Activated T-helper 1 cell treated with anti-CD3 and anti-CD28 coated beads, Interleukin-2, amount 50 U/mL, for 16 hours (primary cell): ENCODE data around the gene DDR1.
"Not testable (repeated sequence)": the region's sequence is repeated elsewhere in the genome, so short reads cannot be mapped to it uniquely, and the experiment has no call there.

Source experiments
- DNase-seq, 2 donors: peaks; one replicate each; pipeline ENCODE4 v3.0.0-alpha.2; 2020; ENCODE audit warnings: low read depth in 1 of 2, low spot score in 1 of 2

Gene DDR1

DNA sequence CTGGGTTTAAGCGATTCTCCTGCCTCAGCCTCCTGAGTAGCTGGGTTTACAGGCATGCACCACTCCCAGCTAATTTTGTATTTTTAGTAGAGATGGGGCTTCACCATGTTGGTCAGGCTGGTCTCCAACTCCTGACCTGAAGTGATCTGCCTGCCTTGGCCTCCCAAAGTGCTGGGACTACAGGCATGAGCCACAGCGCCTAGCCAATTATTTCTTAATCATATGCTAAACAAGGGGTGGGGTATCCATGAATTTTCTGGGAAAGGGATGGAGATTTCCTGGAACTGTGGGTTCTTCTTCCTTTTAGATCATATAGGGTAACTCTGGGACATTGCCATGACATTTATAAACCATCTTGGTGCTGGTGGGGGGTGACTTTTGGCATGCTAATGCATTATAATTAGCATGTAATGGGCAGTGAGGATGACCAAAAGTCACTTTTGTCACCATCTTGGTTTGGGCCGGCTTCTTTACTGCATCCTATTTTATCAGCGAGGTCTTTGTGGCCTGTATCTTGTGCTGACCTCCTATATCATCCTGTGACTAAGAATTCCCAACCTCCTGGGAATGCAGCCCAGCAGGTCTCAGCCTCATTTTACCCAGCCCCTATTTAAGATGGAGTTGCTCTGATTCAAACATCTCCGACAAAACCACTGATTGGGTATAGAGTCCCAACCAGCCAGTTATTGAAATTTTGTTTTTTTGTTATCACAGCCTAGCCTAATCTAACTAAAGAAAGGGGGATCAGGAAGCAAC, 29.9 kb upstream of the DDR1 start:
- no peak for DNase-seq

DNA sequence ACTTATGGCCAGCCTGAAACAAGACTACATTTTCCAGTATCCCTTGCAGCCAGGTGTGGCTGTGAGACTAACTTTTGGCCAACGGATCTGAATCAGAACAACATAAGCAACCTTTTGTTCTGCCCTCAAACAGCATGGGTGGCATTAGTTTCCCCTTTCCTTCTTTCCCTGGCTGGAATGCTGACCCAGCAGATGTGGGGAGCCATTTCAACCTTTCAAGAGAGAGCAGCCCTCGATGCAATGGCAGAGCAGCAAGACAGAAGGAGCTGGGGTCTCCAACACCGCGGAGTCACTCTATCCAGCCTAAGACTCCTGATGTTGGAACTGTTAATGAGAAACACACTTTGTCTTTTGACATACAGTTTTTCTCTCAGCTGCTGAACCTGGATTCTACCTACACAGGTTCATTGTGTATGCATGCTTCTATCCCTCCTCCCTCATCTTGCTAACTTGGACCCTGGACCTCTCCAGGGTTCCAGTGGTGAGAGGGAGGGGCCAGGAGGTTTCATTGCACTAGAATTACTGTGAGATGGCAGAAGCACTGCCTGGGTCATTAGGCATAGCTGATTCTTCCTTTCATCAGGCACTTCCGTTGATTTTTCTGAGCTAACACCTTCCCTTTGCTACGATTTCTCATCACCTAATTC, 28.8 kb upstream of the DDR1 start:
- DNase-seq, result no peak

DNA sequence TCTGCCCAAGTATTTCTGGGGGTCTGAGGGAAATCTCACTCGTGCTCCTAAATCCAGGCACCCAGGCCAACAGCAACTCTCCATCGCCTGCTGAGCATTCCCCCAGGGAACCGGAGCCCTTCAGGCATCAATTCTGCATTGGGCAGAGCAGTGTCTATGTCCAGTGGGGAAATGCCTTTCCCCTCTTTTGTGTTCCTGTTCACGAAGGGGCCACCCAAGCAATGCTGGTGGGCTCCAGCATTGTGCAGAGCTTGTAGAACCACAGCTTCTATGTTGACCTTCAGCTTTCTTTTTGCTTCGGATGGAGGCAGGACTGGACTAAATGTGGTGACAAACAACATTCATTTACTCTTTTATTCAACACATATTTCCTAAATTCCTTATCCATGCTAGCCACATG, 27.2 kb upstream of the DDR1 start:
- DNase-seq, result no peak

DNA sequence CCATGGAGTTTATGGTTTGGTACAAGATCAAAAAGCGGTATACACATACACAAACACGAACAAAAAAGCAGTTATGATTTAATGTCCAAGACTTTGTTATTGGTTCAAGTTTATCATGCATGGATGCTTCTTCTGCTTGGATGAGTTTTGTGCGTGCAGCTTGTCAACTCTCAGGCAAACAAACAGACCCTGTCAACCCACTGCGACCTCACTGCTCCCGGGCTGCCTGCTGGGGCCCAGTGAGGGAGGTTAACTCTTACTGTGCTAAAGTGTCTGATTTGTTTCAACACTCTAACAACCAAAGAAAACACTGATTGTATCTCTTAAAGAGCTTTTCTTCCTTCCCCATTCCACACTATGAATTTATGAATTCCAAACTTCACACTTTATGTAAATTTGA, 26.8 kb upstream of the DDR1 start:
- DNase-seq, result no peak

DNA sequence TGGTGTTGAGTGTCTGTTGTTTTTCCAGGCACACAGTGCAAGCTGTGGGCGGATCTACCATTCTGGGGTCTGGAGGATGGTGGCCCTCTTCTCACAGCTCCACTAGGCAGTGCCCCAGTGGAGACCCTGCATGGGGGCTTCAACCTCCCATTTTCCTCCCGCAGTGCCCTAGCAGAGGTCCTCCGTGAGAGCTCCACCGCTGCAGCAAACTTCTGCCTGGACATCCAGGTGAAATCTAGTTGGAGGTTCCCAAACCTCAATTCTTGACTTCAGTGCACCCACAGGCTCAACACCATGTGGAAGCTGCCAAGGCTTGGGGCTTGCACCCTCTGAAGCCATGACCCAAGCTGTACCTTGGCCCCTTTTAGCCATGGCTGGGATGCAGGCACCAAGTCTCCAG, 24.6 kb upstream of the DDR1 start:
- DNase-seq, result not testable (repeated sequence)

DNA sequence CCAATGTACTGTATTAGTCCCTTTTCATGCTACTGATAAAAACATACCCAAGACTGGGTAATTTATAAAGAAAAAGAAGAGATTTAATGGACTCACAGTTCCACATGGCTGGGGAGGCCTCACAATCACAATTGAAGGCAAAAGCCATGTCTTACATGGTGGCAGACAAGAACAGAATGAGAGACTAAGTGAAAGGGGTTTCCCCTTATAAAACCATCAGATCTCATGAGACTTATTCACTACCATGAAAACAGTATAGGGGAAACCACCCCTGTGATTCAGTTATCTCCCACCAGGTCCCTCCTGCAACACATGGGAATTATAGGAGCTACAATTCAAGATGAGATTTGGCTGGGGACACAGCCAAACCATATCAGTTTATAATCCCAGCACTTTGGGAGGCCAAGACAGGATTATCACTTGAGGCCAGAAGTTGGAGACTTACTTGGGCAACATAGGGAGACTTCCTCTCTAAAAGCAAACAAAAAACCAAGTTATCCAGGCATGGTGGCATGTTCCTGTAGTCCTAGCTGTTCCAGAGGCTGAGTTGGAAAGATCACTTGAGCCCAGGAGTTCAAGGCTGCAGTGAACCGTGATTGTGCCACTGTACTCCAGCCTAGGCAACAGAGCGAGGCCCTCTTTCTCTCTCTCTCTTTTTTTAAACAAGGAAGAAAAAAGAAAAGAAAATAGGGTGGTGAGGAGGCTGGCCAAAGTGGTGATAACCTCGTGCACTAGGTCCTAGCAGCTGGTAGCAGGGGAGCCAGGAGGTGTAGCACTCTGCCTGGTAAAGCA, 22.9 kb upstream of the DDR1 start:
- DNase-seq, result no peak

DNA sequence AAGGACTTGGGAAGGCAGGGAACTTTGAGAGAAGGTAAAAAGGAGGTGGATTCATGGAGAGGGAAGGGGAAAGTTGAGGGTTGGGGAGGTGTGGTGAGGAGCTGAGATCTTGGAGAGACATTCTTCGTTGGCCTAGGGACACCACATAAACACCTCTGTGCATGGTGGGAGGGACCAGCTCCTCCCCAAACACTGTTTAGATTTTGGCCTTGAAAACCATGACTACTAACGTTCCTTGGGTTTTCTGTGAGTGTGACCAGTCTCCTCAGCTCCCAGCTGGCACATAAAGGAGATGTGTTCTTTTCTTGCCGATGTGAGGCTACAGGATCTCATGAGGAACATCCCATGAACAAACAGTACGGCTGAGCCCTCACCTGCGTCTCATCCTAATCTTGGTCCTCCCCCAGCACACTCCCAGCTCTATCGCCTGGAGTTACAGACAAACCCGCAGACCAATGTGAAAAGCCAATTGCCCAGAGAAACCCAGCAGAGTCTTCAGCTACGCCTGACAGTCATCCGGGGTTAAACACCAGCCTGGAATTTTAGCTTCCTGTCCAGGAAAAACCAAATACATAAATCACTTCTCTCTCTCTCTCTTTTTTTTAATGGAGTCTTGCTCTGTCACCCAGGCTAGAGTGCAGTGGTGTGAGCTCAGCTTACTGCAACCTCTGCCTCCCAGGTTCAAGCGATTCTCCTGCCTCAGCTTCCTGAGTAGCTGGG, 22.0 kb upstream of the DDR1 start:
- no peak for DNase-seq

DNA sequence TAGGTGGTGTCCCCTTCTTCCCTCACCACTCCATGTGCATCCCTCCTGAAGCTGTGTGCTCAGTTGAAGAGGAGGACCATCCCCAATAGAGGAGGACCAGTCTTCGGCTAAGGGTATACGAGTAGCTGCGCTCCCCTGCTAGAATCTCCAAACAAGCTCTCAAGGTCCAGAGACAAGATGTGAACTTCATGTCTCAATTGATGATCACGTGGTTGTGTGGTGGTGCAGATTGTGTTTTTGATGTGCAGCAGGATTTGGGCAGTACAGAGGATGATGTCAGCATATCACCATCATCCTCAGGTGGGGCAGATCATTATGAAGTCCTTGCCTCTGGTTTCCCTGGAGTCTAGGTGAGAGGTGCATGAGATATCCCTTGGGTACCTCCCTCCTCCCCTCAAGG, 20.0 kb upstream of the DDR1 start:
- DNase-seq, result no peak

DNA sequence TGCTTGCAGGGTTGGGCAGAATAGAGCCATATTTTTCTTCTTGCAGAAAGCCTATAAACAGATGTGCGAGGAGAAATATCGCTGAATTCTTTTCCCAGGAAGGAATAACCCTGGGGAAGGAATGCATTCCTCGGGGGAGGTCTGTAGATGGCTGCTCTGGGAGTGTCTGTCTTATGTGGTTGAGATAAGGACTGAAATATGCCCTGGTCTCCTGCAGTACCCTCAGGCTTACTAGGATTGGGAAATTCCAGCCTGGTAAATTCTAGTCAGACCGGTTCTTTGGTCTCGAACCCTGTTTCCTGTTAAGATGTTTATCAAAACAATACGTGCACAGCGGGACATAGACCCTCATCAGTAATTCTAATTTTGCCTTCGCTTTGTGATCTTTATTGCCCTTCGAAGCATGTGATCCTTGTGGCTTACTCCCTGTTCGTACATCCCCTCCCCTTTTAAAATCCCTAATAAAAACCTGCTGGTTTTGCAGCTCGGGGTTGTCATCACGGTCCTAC, 15.0 kb upstream of the DDR1 start:
- not testable (repeated sequence) for DNase-seq

DNA sequence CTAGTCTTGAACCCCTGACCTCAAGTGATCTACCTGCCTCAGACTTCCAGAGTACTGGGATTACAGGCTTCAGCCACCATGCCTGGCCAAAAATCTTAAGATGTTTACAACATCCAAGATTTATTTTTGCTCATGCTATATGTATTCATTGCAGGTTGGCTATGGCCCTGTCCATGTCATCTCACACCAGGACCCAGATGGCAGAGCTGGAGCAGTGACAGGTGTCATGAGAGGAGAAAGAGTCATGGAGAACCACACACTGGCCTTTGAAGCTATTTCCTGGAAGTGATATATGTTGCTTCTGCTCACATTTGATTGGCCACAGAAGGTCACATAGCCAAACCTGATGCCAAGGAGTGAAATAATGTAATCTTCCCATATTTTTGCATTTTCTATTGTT, 13.8 kb upstream of the DDR1 start:
- no peak for DNase-seq

DNA sequence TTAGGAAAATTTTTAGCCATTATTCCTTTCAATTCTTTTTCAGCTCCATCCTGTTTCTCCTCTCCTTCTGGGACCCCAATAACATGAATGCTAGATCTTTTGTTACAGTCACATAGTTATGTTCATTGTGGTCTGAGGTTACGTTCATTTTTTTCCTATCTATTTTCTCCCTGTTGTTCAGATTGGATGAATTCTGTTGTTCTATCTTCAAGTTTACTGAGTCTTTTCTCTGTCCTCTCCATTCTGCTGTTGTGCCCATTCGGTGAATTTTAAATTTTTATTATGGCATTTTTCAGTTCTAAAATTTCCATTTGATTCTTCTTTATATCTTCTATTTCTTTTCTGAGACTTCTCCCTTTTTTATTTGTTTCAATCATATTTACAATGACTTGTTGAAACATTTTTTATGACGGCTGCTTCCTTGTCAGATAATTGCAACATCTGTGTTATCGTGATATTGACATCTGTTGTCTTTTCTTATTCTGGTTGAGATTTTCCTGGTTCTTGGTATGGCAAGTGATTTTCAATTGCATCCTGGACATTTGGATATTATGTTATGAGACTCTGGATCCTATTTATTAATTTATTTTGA, 12.6 kb upstream of the DDR1 start:
- no peak for DNase-seq

DNA sequence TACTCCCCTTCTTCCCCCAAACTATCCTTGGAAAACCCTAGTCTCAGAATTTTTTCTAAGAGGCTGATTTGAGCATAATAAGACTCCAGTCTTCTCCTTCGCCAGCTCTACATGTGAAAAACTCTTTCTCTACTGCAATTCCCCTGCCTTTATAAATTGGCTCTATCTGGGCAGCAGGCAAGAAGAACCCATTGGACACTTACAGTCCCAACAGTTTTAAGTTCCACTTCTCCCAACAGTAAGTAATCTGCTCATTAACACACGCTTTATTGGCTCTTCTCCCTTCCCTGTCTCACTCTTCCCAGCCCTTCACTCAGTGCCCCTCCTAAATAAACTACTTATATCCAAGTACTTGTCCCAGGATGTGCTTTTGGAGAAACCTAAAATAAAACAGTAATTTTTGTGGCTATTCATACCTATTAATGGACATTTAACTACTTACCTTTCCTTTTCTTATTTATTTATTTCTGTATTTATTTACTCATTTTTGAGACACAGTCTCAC, 11.1 kb upstream of the DDR1 start:
- no peak for DNase-seq

DNA sequence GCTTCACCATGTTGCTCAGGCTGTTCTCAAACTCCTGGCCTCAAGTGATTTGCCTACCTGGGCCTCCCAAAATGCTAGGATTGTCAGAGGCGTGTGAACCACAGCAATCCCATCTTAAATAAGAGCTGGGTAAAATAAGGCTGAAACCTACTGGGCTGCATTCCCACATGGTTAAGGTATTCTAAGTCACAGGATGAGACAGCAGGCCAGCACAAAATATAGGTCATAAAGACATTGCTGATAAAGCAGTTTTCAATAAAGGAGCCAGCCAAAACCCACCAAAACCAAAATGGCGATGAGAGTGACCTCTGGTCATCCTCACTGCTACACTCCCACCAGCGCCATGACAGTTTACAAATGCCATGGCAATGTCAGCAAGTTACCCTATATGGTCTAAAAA, 10.5 kb upstream of the DDR1 start:
- DNase-seq, result not testable (repeated sequence)

DNA sequence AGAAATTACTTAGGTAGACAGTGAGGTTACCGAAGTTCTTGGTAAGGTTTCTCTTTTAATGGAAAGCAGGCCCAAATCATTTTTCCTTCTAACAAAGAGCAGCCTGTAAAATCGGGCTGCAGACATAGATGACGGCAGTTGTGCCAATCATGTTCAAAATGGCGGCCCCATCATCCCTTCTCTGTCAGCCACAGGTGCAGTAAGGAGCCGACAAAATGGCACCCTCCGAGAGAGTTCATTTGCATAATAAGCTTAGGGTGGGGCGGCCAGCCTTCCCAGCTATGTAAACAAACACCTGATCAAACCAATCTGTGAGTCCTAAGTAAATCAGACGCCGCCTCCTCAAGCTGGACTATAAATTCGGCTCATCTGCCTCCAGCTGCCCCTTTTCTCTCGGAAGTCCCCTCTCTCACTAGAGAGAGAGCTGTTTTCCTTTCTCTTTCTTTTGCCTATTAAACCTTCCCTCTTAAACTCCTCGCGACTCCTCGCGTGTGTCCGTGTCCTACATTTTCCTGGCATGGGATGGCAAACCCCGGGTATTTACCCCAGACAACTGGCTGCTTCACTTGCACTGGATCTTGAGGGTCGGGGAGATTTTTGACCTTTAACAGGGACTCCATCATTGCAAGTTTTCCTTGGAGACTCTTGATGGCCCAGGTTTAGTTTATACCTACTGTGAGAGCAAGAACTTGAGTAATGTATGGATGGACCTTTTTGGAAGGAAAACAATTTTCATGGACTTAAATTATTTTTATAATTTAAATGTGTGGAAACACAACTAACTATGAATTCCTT, 8.9 kb upstream of the DDR1 start:
- DNase-seq, result no peak

DNA sequence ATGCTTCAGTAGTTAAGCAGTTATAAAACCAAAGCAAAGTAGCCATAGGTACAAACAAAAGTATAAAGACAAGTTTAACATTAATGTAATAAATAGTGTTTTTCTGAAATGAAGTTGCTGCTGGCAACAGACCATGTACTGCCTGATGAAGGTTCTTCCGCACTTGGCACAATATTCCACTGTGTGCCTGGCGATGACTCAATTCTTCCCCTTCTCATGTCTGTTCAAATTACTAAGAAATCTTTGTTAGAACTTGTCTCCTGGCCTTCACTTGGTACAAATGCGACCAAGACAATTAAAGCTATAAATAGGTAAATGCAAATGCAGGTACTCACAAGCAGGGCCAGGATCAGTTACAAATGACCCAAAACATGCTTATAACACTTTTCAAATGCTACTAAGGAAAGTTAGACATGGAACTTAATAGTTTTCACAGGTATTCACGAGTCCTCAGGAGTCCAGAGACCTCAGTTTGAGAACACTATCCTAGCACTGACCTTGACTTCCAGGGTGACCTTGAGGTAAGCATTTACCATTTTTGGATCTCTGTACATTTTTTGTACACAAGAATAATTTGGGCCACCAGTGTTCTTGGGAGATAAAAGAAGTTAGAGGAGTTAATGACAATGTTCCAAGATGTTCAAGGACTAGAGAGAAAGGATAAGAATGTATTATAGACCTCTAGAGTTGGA, 8.1 kb upstream of the DDR1 start:
- no peak for DNase-seq

DNA sequence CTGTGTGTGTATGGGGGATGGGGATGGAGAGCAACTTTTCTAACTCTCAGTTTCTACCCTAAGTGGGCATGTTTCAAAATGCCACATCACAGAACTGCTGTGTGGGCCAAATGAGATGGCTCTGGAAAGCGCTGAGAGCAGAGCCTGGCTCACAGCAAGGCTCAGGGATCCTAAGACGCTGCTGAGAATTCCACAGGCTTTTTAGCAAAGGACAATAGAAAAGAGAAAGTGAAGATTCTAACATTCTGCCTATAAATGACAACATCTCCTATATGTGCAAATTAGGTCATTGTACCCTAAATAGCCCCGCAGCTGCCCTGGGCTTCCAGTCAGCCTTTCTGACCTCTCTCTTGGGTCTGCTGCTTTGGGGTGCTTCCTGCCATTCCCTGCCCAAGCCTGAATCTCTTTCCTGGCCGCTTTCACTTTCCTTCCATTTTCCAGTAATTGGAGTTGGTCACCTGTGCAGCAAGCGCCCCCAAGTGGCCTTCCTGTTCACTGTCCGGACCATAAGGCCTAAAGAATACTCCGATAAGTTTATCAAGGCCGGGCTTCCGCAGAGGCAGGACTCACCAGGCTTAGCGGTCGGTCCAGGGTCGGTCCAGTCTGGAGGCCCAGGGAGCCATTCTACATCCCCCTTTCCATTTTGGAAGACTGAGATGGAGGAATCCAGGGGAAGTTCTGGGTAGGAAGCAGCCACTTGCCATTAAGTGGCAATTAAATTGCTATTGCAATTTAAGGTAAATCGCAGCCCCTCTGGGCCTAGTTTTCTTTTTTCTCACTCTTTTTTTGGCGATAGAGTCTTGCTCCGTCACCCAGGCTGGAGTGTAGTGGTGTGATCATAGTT, 6.7 kb upstream of the DDR1 start:
- DNase-seq, result peak; percentile 47 to 50

DNA sequence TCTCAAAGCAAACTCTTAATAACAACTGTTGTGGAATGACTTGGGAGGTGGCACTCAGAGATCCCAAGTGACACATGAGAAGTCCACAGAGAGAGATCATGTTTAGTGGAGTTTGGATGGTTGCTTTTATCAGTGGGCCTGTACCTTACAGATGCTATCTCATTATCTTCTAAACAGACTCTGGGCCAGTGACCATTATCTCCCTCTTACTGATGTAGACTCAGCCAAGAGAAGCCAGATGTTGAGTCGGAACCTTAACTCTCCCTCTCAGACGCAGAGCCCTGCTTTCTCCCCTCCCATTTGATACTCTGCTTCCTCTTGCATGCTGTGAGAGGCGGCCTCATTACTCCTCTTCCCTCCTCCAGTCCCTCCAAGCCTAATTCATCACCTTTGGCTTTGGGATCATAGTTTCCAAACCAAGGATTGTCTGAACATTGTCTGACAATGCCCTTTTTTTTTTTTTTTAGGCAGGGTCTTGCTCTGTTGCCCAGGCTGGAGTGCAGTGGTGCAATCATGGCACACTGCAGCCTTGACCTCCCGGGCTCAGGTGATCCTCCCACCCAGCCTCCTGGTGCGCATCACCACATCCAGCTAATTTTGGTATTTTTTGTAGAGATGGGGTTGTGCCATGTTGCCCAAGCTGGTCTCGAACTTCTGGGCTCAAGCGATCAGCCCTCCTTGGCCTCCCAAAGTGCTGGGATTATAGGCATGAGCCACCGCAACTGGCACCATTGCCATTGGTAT, 4.5 kb upstream of the DDR1 start:
- no peak for DNase-seq
